Activated naive CD4-positive, alpha-beta T cell treated with anti-CD3 and anti-CD28 coated beads, Interleukin-2, amount 10 ng/mL, durations not matched to agents 7 days and 5 days (primary cell): ENCODE results near the gene TOR1A.

Experiments used
- CTCF ChIA-PET: fragments of 350-600 bp; sonication (Branson Sonifier 250); formaldehyde crosslinking; loops from one replicate; lab custom pipeline; 2021; ENCODE audit warnings: antibody characterized with exemption; lab: Charles Lee
- DNase-seq: peaks from one replicate; pipeline ENCODE4 v3.0.0-alpha.2; 2020
- H3K27ac Mint-ChIP-seq: one replicate; pipeline ENCODE4 v1.8.0; 2021; ENCODE audit warnings: mild to moderate bottlenecking, moderate library complexity, mixed read lengths
- H3K27me3 Mint-ChIP-seq: one replicate; pipeline ENCODE4 v1.8.0; 2021; ENCODE audit warnings: mild to moderate bottlenecking, mixed read lengths
- H3K36me3 Mint-ChIP-seq: one replicate; pipeline ENCODE4 v1.8.0; 2021; ENCODE audit warnings: mixed read lengths
- H3K4me1 Mint-ChIP-seq: one replicate; pipeline ENCODE4 v1.8.0; 2021; ENCODE audit warnings: mixed read lengths
- H3K4me3 Mint-ChIP-seq: one replicate; pipeline ENCODE4 v1.8.0; 2021; ENCODE audit warnings: mild to moderate bottlenecking, moderate library complexity, mixed read lengths
- H3K9me3 Mint-ChIP-seq: one replicate; pipeline ENCODE4 v1.8.0; 2021; ENCODE audit warnings: mixed read lengths

Gene TOR1A

GRCh38 chr9:129840034-129840433 is 16.1 kb upstream of the TOR1A start:
- Mint-ChIP-seq H3K27me3 (no peaks in the 10 kb centered on the region), H3K4me3 (peak overlapping the region; percentile 38), H3K36me3 (peaks cover 38% of the 10 kb centered on the region), H3K27ac (peak overlapping the region; percentile 92), H3K9me3 (no peaks in the 10 kb centered on the region), H3K4me1 (peaks cover 67% of the 10 kb centered on the region)
- CTCF ChIA-PET: no interaction called here
- peak; percentile 38 for DNase-seq

DNA sequence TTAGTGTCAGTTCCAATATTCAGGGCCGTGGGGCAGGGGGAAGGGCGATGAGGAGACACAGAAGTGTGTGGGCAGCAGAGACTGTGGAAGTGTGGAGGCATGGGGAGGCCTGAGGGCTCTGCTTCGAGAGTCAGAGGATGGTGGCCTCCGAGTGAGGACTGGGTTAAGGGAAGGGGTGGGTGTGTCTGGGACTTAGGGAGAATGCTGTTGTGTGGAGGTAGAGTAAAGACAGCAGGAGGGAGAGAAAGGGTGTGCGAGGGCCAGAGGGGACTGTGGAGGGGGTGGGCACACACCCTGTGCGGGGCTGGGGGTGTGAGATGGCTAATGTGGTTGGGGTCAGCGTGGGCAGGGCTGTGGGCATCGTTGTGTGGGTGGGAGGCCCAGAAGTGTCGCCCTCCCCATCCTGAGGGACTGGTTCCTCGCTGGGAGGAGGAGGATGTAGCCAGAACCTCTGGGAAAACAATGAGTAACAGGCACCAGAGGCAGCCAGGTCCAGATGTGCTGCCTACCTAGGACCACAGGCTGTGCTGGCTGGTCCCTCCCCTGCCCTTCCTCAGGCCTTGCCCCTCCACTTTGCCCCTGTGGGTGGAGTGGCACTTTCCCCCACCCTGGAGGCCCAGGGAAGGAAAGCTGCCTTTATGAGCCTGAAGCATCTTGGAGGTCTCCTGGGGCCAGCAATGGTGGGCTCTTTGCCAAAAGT is 15.5 kb upstream of the TOR1A start:
- Mint-ChIP-seq H3K4me1 (peaks cover 65% of the 10 kb centered on the region), H3K27me3 (no peaks in the 10 kb centered on the region), H3K27ac (peak overlapping the region; percentile 92), H3K9me3 (no peaks in the 10 kb centered on the region), H3K4me3 (peak overlapping the region; percentile 65), H3K36me3 (peaks cover 39% of the 10 kb centered on the region)
- no peak for DNase-seq
- CTCF ChIA-PET: interaction anchor here (0.7 to 2.0 kb wide), 6 partner anchors 21 to 47 kb away, joined by 3 to 9 read pairs (median 3); no protein-coding TSS in a partner anchor

DNA sequence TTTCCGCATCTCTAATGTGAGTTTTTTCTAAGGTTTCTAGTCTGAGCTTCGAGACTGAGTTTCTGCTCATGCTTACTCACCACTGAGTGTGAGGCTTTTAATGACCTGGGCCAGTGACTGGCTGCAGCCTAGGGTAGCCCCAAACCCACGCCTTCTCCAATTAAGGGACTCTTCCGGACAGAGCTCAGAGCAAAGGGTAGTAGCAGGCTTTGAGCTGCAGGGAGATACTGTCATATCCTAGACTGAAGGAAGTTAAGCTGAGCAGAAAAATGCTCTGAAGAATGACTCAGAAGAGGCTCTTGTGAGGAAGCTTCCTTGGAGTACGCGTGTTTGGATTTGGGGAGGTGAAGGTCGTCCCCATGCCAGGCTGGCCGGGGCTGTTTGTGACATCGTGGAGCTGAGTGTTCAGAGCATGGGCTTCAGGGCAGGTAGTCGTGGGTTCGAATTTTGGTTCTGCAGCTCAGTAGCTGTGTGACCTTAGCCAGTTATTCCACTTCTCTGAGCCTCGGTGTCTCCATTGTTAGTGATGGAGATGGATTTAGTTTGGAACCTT is 14.8 kb upstream of the TOR1A start:
- CTCF ChIA-PET: interaction anchor here (0.7 to 2.0 kb wide), 8 partner anchors 22 to 48 kb away, joined by 3 to 9 read pairs (median 3); no protein-coding TSS in a partner anchor
- Mint-ChIP-seq H3K9me3 (no peaks in the 10 kb centered on the region), H3K27me3 (no peaks in the 10 kb centered on the region), H3K4me3 (peak overlapping the region; percentile 65), H3K36me3 (peaks cover 42% of the 10 kb centered on the region), H3K27ac (peak overlapping the region; percentile 92), H3K4me1 (peaks cover 70% of the 10 kb centered on the region)
- peak; percentile 41 for DNase-seq

DNA sequence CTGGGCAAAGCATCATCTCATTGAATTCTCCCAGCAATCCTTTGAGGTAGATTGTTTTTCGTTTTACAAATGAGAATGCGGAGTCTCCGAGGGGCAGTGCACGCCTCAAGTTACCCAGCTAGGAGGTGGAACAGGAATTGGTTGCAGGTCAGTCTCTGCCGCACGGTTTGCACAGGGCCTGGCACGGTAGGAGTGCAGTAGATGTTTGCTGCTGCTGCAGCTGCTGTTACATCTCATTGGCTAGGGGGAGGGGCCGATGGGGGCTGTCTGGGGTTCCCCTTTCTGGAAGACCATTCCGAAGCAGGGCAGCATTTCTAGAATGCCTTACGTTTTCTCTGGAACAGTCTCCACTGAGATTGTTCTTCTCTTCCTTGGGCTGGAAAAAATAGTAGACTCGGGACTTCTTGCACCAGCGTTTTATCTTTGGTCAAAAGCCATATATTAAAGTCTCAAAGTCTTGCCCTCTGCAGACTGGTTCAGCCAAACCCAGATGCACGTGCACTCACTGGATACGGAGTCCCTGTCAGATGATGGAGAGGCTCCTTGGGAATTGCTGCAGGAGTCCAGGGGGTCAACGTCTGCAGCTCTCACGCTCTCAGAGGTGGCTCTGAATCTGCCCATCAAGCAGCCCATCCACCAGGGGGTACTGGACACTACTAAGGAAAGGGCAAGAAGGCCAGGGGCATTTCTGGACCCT is 12.5 kb upstream of the TOR1A start:
- Mint-ChIP-seq H3K36me3 (peaks cover 40% of the 10 kb centered on the region), H3K9me3 (no peaks in the 10 kb centered on the region), H3K4me3 (peak overlapping the region; percentile 96), H3K4me1 (peaks cover 70% of the 10 kb centered on the region), H3K27ac (peak overlapping the region; percentile 92), H3K27me3 (no peaks in the 10 kb centered on the region)
- peak; percentile 64 for DNase-seq
- CTCF ChIA-PET: interaction anchor here (0.6 to 0.9 kb wide), 3 partner anchors 15 to 192 kb away, joined by 3 to 4 read pairs (median 3); no protein-coding TSS in a partner anchor

- Mint-ChIP-seq H3K27ac (peak overlapping the region; percentile 92), H3K27me3 (no peaks in the 10 kb centered on the region), H3K4me1 (peaks cover 63% of the 10 kb centered on the region), H3K36me3 (peaks cover 37% of the 10 kb centered on the region), H3K9me3 (no peaks in the 10 kb centered on the region), H3K4me3 (peak overlapping the region; percentile 96)
- CTCF ChIA-PET: interaction anchor here (0.9 to 1.1 kb wide), 2 partner anchors 8 to 14 kb away, joined by 3 read pairs; no protein-coding TSS in a partner anchor
- no peak for DNase-seq
Measured at GRCh38 chr9:129835860-129836223, 11.9 kb upstream of the TOR1A start.

GRCh38 chr9:129835128-129835859 is 11.4 kb upstream of the TOR1A start, which contains the start of the genes C9orf78 and USP20:
Gene C9orf78, minus strand, starts transcription at chr9:129835275. Its CDS starts 54 bp downstream, at chr9:129835221.
Gene USP20, plus strand, starts transcription at chr9:129835458. Its CDS starts 17,098 bp downstream, at chr9:129852556.
- Mint-ChIP-seq H3K4me1 (peaks cover 59% of the 10 kb centered on the region), H3K27ac (peak within 1 kb of the TSS; percentile 99), H3K27me3 (no peaks in the 10 kb centered on the region), H3K4me3 (peak within 1 kb of the TSS; percentile 98), H3K36me3 (peaks cover 40% of the 10 kb centered on the region), H3K9me3 (no peaks in the 10 kb centered on the region)
- peak; percentile 97 for DNase-seq
- CTCF ChIA-PET: interaction anchor here (0.9 to 1.2 kb wide), 3 partner anchors 9 to 50 kb away, joined by 3 to 4 read pairs (median 3); no protein-coding TSS in a partner anchor

DNA sequence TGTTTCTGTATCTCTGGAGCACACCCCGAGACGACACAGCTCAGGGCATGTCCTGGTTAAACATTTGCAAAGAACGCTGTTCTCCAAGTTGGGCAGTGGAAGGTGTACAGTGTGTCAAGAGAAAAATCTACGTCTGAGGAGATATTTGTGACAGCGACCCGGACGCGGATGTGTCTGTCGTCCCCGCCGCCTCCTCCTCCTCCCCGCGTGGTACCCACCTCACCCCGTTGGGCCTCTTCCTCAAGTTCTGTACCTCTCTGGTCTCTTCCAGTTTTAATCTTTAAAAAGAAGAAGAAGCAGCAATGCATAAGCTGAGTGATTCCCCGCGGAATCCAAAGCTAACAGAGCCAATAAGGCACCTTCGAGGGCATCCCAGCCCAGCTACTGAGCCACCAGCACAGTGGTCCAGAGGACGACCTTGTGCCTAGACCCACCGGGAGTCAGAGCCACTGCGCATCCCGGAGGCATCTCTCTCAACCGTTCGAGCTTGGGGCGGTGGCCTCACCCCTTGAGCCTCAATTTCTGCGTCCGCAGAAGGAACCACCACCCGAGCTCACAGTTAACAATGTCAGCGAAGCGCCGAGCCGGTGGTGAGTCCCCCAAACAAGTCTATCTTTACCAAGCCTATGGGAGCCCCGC is 10.7 kb upstream of the TOR1A start:
- Mint-ChIP-seq H3K27me3 (no peaks in the 10 kb centered on the region), H3K27ac (peak overlapping the region; percentile 99), H3K4me3 (peak overlapping the region; percentile 98), H3K4me1 (peaks cover 52% of the 10 kb centered on the region), H3K9me3 (no peaks in the 10 kb centered on the region), H3K36me3 (peaks cover 43% of the 10 kb centered on the region)
- DNase-seq: peak; percentile 69
- CTCF ChIA-PET: interaction anchor here (1.1 to 1.2 kb wide), 2 partner anchors 9 to 51 kb away, joined by 3 to 4 read pairs; no protein-coding TSS in a partner anchor

- CTCF ChIA-PET: interaction anchor here (0.6 kb wide), 1 partner anchor 14 kb away, joined by 4 read pairs; no protein-coding TSS in a partner anchor
- Mint-ChIP-seq H3K36me3 (peaks cover 53% of the 10 kb centered on the region), H3K9me3 (no peaks in the 10 kb centered on the region), H3K4me1 (peaks cover 39% of the 10 kb centered on the region), H3K27me3 (no peaks in the 10 kb centered on the region), H3K4me3 (peak overlapping the region; percentile 98), H3K27ac (peak overlapping the region; percentile 74)
- no peak for DNase-seq
Measured at GRCh38 chr9:129832982-129833381, 9.0 kb upstream of the TOR1A start.

- Mint-ChIP-seq H3K4me1 (peaks cover 14% of the 10 kb centered on the region), H3K36me3 (peaks cover 35% of the 10 kb centered on the region), H3K9me3 (no peaks in the 10 kb centered on the region), H3K27ac (no peak overlapping the region), H3K27me3 (no peaks in the 10 kb centered on the region), H3K4me3 (no peak overlapping the region)
- CTCF ChIA-PET: interaction anchor here (0.9 kb wide), 1 partner anchor 45 kb away, joined by 4 read pairs; no protein-coding TSS in a partner anchor
- DNase-seq: no peak
Measured at GRCh38 chr9:129828969-129829368, 5.0 kb upstream of the TOR1A start.

DNA sequence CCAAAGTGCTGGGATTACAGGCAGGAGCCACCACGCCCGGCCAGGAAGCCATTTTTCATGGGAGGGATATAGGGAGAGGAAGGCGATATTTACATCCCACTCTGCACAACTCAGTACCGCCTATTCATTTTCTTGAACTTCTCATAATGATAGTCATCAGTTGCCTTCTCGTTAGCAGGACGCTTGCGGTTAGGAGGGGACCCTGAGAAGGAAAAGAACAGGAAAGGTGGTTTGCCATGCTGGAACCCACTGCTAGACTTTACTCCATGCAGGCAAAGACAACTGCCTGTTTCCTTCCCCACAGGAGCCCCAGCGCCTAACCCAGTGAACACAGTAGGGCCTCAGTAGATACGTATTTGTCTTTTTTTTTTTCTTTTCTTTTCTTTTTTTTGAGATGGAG is 4.1 kb upstream of the TOR1A start:
- CTCF ChIA-PET: interaction anchor here (0.7 to 0.9 kb wide), 2 partner anchors 46 to 211 kb away, joined by 3 to 4 read pairs; no protein-coding TSS in a partner anchor
- Mint-ChIP-seq H3K9me3 (no peaks in the 10 kb centered on the region), H3K4me1 (peaks cover 7% of the 10 kb centered on the region), H3K27ac (no peak overlapping the region), H3K4me3 (no peak overlapping the region), H3K27me3 (no peaks in the 10 kb centered on the region), H3K36me3 (peaks cover 31% of the 10 kb centered on the region)
- no peak for DNase-seq

DNA sequence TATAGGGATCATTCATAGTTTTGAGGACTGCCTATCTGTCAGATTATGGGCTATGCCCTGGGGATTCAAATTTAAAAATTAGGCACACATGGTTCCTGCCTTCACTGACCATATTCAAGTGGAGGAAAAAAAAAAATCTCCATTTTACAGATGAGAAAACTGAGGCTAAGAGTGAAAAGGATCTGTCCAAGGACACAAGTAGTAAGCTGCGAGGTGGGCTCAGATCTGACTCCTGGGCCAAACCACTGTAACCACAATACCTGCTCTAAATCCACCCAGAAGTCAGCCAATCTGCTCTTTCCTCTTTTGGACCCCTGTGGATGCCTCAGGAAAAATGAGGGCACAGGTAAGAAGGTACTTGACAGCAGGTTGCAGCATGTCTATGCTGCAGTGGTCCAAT is 2.8 kb upstream of the TOR1A start:
- peaks cover 37% of the 10 kb centered on the region for H3K36me3 Mint-ChIP-seq

GRCh38 chr9:129826344-129826743 is 2.4 kb upstream of the TOR1A start:
- Mint-ChIP-seq H3K9me3 (no peaks in the 10 kb centered on the region), H3K36me3 (peaks cover 38% of the 10 kb centered on the region), H3K4me3 (no peak overlapping the region), H3K4me1 (peaks cover 17% of the 10 kb centered on the region), H3K27me3 (no peaks in the 10 kb centered on the region), H3K27ac (no peak overlapping the region)
- CTCF ChIA-PET: no interaction called here
- no peak for DNase-seq

More for the DNA sequence above, 2.8 kb upstream of the TOR1A start:
- no peak overlapping the region for H3K4me3 Mint-ChIP-seq
- CTCF ChIA-PET: no interaction called here
- H3K27me3 Mint-ChIP-seq: no peaks in the 10 kb centered on the region
- no peaks in the 10 kb centered on the region for H3K9me3 Mint-ChIP-seq
- peaks cover 17% of the 10 kb centered on the region for H3K4me1 Mint-ChIP-seq
- H3K27ac Mint-ChIP-seq: no peak overlapping the region
- no peak for DNase-seq

- H3K4me1 Mint-ChIP-seq: peaks cover 18% of the 10 kb centered on the region
- peaks cover 26% of the 10 kb centered on the region for H3K36me3 Mint-ChIP-seq
- no peak for DNase-seq
- peak overlapping the region; percentile 79 for H3K4me3 Mint-ChIP-seq
- H3K27ac Mint-ChIP-seq: peak overlapping the region; percentile 87
- H3K27me3 Mint-ChIP-seq: no peaks in the 10 kb centered on the region
- CTCF ChIA-PET: no interaction called here
- no peaks in the 10 kb centered on the region for H3K9me3 Mint-ChIP-seq
Measured at GRCh38 chr9:129823542-129823934, 398 bp downstream of the TOR1A start.
